Testis (tissue), 5 donors: Measurements from ENCODE around the gene IWS1. TPM values are rescaled to one million over a fixed set of nuclear protein-coding genes. Genes with fewer than 3 reads are reported as not detected.
A peak's percentile ranks its signal among the peaks of the same experiment; 100 is the strongest.

Experiments
- DNase-seq: peaks from one replicate; pipeline ENCODE4 v3.0.0-alpha.2; 2019
- H3K27ac ChIP-seq, 2 donors: fragments of 200-600 bp; sonication (generic); one replicate each; pipeline ENCODE4 v1.5.1; 2019
- H3K27me3 ChIP-seq: fragments of 200-600 bp; sonication (generic); one replicate; pipeline ENCODE4 v1.5.1; 2019
- H3K36me3 ChIP-seq: fragments of 200-600 bp; sonication (generic); one replicate; pipeline ENCODE4 v1.5.1; 2017; ENCODE audit warnings: low read depth; ENCODE audit errors: missing control alignments
- H3K4me1 ChIP-seq: fragments of 200-600 bp; sonication (generic); one replicate; pipeline ENCODE4 v1.5.1; 2019
- H3K4me3 ChIP-seq, 2 donors: fragments of 200-600 bp; sonication (generic); one replicate each; pipeline ENCODE4 v1.5.1; 2017 to 2019
- H3K9me3 ChIP-seq: fragments of 200-600 bp; sonication (generic); one replicate; pipeline ENCODE4 v1.5.1; 2017
- POLR2A ChIP-seq: fragments of 450-650 bp; IDR thresholded peaks from one replicate; pipeline ENCODE4 v1.6.1; 2017; ENCODE audit warnings: antibody characterized with exemption, mild to moderate bottlenecking, moderate library complexity
- WGBS, 2 donors: methylation state at CpG; one replicate each; pipeline ENCODE4 v1.1.5; 2018; 5-methylcytosine and 5-hydroxymethylcytosine counted together
- intact Hi-C: fragments of 100-400 bp; cut with DNase I; formaldehyde crosslinking; loops from one replicate; pipeline ENCODE4 v1.15.1; 2023; ENCODE audit warnings: low total_unique reads
- long read RNA-seq, 2 donors: transcript quantifications; one replicate each; lab custom pipeline, GENCODE V29; 2026
- polyA plus RNA-seq: library from polyadenylated mRNA; stranded (reverse); fragments of 350-450 nt; fragmentation: Illumina TruSeq; extraction: RNeasy Lipid Tissue Mini Kit (QIAGEN cat#74804); gene quantifications from one replicate; pipeline ENCODE4 v1.2.3, GENCODE V29; 2014; ENCODE audit warnings: low read depth, low replicate concordance; ENCODE audit not compliant: insufficient read depth
- total RNA-seq, 2 donors: library from RNA; depleted of rRNA; stranded (reverse); fragments of >200 nt; gene quantifications; one replicate each; pipeline ENCODE4 v1.2.3, GENCODE V29; 2016
- TF ChIP-seq, protein P1 (sequence below), 3 experiments: fragments of 450-650 bp in 2 of 3; fragments of 200-600 bp in 1 of 3; sonication (generic) in 1 of 3; IDR thresholded peaks; one replicate each; pipeline ENCODE4 v1.5.1; 2016 to 2019; ENCODE audit warnings: antibody characterized with exemption in 3 of 3, mild to moderate bottlenecking in 2 of 3, moderate library complexity in 1 of 3

The IWS1 gene
- total RNA-seq = 10 to 100 TPM; 39.6 to 52.7 TPM
- polyA plus RNA-seq = 33.7 TPM
- long read RNA-seq, donor 1, partial matches to known transcripts = 11 of 15 reads
- long read RNA-seq, donor 1, other reads (novel, unspliced or antisense) = 0 of 15 reads
- long read RNA-seq, donor 2, partial matches to known transcripts = 0 of 1 reads
- long read RNA-seq, donor 2, other reads (novel, unspliced or antisense) = 0 of 1 reads

DNA sequence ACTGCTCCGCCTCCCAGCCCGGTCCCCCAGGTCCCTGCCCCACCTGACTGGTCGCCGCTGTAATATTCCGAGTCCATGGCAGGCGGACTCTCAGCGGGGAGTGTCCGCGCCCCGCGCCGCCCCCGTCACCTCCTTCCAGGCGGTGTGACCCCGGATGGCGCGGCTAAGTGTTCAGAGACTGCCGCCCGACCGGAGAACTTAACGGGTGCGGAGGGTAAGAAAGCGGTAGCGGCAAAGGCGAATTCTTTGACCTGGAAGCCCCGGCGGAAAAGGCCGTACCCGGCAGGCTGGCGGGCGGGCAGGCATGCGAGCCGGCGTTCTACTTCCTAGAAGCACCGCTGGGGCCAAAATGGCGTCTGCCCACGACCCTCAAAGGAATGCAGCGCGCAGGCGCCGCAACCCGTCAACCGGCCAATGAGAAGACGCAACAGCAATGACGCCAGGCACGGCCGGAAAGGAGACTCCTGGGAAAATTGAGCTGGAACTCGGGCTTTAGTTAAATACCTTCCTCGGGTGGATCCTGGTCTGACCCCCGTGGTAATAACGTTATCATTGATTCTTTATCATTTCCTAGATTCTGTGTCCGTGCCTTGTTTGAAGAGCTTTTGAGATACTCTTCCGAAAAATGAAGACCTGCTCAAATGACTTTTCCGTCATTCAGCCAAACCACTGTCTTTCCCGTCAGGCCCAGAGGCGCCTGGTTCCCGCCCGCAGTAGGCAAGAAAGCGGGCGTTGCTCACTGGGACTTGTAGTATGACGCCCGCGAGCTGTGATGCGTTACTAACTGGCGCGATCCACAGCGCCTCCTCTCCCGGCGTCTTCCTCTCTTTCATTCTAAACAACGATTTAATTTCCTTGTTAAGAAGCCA is at the start of gene IWS1:
IWS1 (minus strand) TSS at position 358 of the 869 bp plus-strand sequence; CDS start at position 77, 281 bp downstream.
- no peak for TF ChIP-seq POLR2A
- TF ChIP-seq, protein P1, sequence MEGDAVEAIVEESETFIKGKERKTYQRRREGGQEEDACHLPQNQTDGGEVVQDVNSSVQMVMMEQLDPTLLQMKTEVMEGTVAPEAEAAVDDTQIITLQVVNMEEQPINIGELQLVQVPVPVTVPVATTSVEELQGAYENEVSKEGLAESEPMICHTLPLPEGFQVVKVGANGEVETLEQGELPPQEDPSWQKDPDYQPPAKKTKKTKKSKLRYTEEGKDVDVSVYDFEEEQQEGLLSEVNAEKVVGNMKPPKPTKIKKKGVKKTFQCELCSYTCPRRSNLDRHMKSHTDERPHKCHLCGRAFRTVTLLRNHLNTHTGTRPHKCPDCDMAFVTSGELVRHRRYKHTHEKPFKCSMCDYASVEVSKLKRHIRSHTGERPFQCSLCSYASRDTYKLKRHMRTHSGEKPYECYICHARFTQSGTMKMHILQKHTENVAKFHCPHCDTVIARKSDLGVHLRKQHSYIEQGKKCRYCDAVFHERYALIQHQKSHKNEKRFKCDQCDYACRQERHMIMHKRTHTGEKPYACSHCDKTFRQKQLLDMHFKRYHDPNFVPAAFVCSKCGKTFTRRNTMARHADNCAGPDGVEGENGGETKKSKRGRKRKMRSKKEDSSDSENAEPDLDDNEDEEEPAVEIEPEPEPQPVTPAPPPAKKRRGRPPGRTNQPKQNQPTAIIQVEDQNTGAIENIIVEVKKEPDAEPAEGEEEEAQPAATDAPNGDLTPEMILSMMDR (IDR thresholded peaks at IDR 0.05) = peak in 2 of 3 experiments; percentile 22 to 53
- peak within 1 kb of the TSS; percentile 88 to 96 for H3K27ac ChIP-seq
- no peaks in the 10 kb centered on the region for H3K36me3 ChIP-seq
- H3K9me3 ChIP-seq = no peaks in the 10 kb centered on the region
- H3K4me3 ChIP-seq = peak within 1 kb of the TSS; percentile 91 to 97
- H3K4me1 ChIP-seq = peaks cover 9% of the 10 kb centered on the region
- 0% methylated on average over 50 to 59 of the region's 70 CpGs for WGBS, 2 donors
- peak; percentile 97 for DNase-seq
- intact Hi-C loops = no loop called here
- H3K27me3 ChIP-seq = no peaks in the 10 kb centered on the region

DNA sequence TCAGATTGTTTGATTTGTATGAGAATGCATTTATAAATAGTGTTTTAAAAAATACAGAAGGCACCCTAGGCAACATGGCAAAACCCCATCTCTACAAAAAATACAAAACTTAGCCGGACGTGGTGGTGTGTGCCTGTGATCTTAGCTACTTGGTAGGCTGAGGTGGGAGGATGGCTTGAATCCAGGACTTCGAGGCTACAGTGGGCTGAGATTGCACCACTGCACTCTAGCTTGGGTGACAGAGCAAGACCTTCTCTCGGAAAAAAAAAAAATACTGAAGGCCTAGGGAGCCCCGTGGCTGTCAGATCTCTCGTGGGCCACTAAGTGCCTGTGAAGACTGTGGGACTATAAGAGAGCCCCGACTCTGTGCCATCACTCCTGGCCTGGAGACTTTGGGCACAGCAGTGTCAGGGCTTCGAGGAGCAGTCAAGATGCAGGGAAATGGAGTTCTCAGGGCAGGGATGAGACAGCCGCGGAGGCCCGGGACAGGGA is 49.7 kb upstream of the IWS1 start:
- Histone ChIP-seq H3K4me1 (peaks cover 9% of the 10 kb centered on the region), H3K36me3 (no peaks in the 10 kb centered on the region), H3K27ac (no peak overlapping the region), H3K27me3 (no peaks in the 10 kb centered on the region), H3K9me3 (no peaks in the 10 kb centered on the region), H3K4me3 (no peak overlapping the region)
- 46 to 56% methylated on average over 8 to 11 of the region's 11 CpGs for WGBS, 2 donors
- intact Hi-C loops = no loop called here
- TF ChIP-seq, protein P1 (IDR thresholded peaks at IDR 0.05) = no peak
- no peak for DNase-seq

DNA sequence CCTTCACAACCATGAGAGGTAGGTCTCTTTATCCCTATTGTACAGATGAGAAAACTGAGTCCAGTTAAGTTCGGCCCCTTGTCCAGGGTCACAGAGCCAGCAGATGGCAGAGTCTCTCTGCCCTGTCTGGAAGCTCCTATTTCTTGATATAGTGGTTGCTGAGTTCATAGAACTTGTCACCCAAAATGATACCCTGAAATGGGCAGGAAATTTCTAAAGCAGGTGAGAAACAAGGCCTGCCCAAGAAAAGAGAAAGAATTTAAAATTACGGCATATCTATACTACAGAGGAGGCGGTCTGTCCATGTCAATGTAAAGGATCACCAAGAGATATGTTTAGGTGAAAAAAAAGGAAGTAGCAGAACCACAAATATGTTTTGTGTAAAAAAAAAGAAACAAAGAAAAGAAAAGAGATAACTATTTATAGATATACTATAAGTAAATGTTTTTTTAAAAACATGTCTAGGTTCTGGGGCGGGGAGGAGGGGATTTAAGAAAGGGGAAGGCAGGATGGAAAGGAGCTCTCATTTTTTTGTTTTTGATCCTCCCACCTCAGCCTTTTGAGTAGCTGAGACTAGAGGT is 49.0 kb upstream of the IWS1 start:
- Histone ChIP-seq H3K9me3 (no peaks in the 10 kb centered on the region), H3K4me1 (peaks cover 10% of the 10 kb centered on the region), H3K27me3 (no peaks in the 10 kb centered on the region), H3K36me3 (no peaks in the 10 kb centered on the region), H3K4me3 (no peak overlapping the region), H3K27ac (no peak overlapping the region)
- no peak for TF ChIP-seq POLR2A
- TF ChIP-seq, protein P1 (IDR thresholded peaks at IDR 0.05) = no peak
- intact Hi-C loops = no loop called here
- DNase-seq = no peak
- 86 to 91% methylated on average over 4 of the region's 4 CpGs for WGBS, 2 donors

DNA sequence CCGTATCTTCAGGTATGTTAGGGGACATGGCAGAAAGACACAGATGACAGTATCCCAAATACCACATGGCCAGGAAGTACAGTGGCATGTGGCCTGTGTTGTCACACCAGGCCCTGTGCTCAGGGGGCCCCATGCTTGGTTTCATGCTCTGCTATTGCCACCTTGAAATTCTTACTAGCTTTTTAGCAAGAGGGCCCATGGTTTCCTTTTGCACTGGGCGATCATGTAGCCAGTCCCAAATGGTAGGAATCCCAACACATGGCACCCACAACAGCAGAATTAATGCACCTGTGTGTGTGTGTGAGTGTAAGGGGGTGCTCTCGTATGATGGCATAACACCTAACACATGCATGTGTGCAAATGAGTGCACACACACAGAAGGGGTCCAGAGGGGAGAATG is 48.4 kb upstream of the IWS1 start:
- WGBS, 2 donors = 98 to 100% methylated on average over 3 of the region's 3 CpGs
- no peak for TF ChIP-seq POLR2A
- TF ChIP-seq, protein P1 (IDR thresholded peaks at IDR 0.05) = no peak
- Histone ChIP-seq H3K4me1 (peaks cover 16% of the 10 kb centered on the region), H3K27me3 (no peaks in the 10 kb centered on the region), H3K9me3 (no peaks in the 10 kb centered on the region), H3K36me3 (no peaks in the 10 kb centered on the region), H3K4me3 (no peak overlapping the region), H3K27ac (no peak overlapping the region)
- peak; percentile 4 for DNase-seq
- intact Hi-C loops = no loop called here
